ENCODE data around the gene SLN.

The SLN gene

DNA sequence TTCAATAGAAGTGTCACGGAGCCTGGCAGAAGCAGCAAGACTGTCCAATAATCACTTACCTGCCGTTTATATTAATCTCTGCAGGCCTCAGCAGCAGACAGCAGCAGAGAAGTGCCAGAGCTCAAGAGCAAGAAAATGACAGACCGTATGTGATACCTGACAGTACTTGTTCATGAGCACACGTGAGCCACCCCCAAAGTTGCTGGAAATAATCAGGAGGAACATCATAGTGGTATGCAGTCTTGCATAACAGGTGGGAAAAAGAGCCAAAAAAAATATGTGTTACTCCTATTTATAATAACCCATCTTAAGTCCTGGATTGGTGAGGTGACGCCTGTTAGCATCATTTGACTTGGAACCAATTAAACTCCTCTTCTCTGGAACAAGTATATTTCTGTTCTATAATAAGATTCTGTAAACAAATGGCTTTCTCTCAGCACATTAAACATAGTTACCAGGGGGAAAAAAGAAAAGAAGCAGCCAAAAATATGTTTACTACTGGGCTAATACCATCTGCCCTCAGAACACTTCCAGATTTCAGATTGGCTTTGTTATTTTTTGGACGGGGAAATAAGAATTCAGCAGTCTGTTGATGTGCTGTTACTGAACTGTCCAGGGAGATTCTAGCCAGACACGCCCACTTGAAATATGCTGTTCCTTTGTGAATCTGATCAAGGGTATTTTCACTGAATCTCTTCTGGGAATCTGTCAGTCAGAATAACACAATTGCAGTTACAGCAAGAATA, 7.9 kb upstream of the SLN start:
- peak in 5 of 56 donors; percentile 23 to 50 (median 25) for DNase-seq

- peak in 4 of 56 donors; percentile 9 to 26 (median 18) for DNase-seq
Measured at GRCh38 chr11:107719073-107719472, 7.2 kb upstream of the SLN start.

DNA sequence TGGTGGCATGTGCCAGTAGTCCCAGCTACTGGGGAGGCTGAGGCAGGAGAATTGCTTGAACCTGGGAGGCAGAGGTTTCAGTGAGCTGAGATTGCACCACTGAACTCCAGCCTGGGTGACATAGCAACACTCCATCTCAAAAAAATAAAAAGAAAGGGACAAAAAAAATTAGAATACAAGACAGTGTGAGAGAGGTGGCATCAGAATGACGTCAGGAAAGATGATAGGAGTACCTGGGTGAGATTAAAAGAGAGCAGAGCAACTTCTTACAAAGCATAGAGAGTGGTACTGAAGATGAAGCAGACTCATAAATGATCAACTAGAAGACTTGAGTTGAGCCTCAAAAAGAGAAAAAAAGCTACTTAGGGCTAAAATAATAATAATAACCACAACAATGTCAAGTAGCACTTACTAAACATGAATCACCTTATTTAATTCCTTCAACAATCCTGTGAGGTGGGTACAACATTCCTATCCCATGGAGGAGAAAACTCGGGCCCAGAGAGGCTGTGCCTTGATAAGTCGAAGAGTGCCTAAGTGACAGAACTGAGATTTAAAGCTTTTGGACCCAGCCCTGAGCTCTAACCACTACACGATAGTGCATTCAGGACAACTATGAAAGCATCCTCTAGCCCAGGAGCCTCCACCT, 5.2 kb upstream of the SLN start:
- no peak for DNase-seq

DNA sequence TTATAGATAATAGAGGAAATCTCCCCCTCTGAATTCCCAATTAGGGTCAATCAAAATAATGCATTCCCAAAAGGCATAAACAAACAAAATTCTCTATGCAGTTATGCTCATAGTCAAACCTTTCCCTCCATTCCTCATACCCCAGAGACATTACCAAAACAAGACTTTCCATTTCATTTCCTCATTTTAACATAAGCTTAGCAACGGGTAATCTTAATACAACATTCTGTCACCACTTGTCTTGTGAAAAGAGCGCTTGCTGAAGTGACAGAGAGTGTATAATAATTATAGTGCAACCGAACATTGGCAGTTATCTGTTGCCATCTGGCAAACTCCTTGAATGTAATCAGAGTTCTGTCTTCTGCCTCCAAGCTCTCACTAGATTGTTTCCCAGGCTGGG, 1.2 kb upstream of the SLN start:
- no peak for DNase-seq

GRCh38 chr11:107710301-107710700, 1.6 kb downstream of the SLN start:
- DNase-seq, result no peak

- no peak for DNase-seq
Measured at GRCh38 chr11:107708792-107709191, 3.1 kb downstream of the SLN start.

GRCh38 chr11:107707807-107708206, 4.0 kb downstream of the SLN start:
- no peak for DNase-seq

GRCh38 chr11:107707215-107707671, 4.6 kb downstream of the SLN start:
- no peak for DNase-seq

DNA sequence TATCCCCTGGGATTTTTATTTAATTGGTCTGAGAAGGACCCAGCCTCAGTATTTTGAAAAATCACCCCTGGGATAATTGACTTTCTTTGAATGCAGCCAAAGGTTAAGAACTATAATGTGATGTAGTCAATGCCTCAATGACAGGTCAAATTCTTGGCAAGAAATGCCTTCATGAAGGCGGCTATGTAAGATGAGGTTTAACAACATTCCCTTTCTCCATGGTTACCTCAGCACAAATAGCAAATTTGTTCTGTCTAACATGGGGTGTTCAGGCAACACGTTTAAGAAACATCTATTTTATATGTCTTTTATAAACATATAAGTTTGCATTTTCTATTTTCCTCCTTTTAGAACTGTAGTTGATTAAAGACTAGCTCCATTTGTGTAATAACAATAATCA, 5.3 kb downstream of the SLN start:
- no peak for DNase-seq

- DNase-seq, result no peak
Measured at GRCh38 chr11:107705027-107705426, 6.8 kb downstream of the SLN start.

- no peak for DNase-seq
Measured at GRCh38 chr11:107704451-107704850, 7.4 kb downstream of the SLN start.

GRCh38 chr11:107702723-107703122, 9.1 kb downstream of the SLN start:
- no peak for DNase-seq

DNA sequence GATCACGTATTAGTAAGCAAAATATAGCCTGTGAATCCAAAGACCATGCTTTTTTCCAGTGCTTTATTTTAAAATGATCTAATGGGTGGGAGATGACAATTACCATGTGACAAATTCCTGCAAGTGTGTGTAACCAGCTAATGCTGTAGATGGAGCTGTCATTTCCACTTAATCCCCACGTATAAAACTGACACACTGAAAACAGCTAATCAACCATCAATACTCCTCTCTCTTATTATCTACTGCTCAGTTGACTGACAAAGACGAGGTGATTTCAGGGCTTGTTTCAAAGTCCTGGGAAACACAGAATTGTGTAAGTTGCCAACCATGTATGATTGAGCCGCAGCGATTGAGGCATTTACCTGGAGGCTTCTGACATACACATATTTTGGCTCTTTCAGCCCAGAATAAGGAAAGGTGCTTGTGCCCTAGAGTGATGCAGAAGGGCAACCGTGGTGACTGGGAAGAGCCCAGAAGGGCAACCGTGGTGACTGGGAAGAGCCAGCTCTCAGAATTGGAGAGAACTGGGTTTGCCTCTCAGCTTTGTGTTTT, 9.7 kb downstream of the SLN start:
- DNase-seq, result no peak

DNA sequence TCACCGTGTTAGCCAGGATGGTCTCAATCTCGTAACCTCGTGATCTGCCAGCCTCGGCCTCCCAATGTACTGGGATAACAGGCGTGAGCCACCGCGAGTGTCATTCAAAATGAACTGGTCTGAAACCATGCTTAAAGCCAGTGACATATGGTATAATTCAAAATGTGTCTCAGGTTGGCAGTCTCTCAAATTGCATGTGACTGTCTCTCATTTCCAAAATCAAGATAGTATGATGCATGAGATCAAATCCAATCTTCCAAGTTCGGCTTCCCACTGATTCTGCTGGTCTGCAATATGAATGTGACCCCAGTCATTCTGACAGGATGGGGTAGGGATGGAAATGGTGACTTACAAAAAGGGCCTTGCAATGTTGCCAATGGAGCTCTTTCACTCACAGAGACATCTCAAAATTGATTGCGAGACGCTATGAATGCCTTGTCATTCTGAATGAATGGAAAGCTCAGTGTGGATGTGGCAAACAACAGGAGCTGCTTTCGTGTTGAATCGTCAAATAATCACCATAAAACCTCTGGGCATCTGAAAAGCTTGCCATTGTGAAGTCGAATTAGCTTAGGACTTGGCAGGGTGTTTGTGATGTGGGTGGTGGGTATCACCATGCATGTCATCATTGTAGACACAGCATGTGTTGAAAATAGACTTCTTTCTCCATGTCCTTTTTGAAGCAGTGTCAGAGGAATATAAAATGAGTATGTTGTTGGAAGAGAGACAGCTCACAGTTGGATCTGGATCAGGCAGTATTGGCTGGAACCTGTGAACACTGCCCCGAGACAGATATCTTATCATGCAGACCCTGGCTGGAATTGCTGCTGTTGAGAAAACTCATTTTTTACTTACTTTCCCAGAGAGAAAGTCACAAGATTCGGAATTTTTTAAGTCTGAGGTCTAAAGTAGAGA, 12.2 kb downstream of the SLN start:
- no peak for DNase-seq

GRCh38 chr11:107697291-107697690, 14.6 kb downstream of the SLN start:
- no peak for DNase-seq

- no peak for DNase-seq
Measured at GRCh38 chr11:107696140-107696539, 15.7 kb downstream of the SLN start.

GRCh38 chr11:107695446-107695845, 16.4 kb downstream of the SLN start:
- DNase-seq, result no peak

- no peak for DNase-seq
Measured at GRCh38 chr11:107691000-107691750, 20.7 kb downstream of the SLN start.

- peak in 48 of 56 donors; percentile 1 to 88 (median 34) for DNase-seq
Measured at GRCh38 chr11:107689317-107690202, 22.3 kb downstream of the SLN start.
